B cell (primary cell): ENCODE measurements around the gene PGLYRP1. TPM values are rescaled to one million over a fixed set of nuclear protein-coding genes. Genes with fewer than 3 reads are reported as not detected.

Experiments used
- ATAC-seq: fragments of 200-7000 bp; cut with Tn5 transposase; one replicate; pipeline ENCODE4 v1.10.0; 2021; ENCODE audit warnings: low read depth, mild to moderate bottlenecking, moderate number of reproducible peaks, moderate library complexity
- CTCF ChIA-PET: fragments of 350-600 bp; sonication (Branson Sonifier 250); formaldehyde crosslinking; loops from one replicate; lab custom pipeline; 2021; ENCODE audit warnings: antibody characterized with exemption, inconsistent platforms; lab: Charles Lee
- POLR2A ChIA-PET: fragments of 350-600 bp; sonication (Branson Sonifier 250); formaldehyde crosslinking; loops from one replicate; lab custom pipeline; 2021; ENCODE audit warnings: antibody characterized with exemption; lab: Charles Lee
- DNase-seq: peaks from one replicate; pipeline ENCODE4 v3.0.0; 2013
- H2AFZ ChIP-seq: 2 replicates; pipeline ENCODE4 v1.6.1; 2012; ENCODE audit warnings: mild to moderate bottlenecking, low read depth, low read length; ENCODE audit not compliant: insufficient read depth, poor library complexity, severe bottlenecking
- H3K27ac ChIP-seq, 2 donors: 1 replicate in 1 of 2; 2 replicates in 1 of 2; pipeline ENCODE4 v1.5.1; 2012 to 2013; ENCODE audit warnings: low read length in 2 of 2, mild to moderate bottlenecking in 2 of 2, moderate library complexity in 1 of 2
- H3K27me3 ChIP-seq, 4 experiments: fragments of 200-600 bp in 1 of 4; sonication (generic) in 1 of 4; replicated peaks in 1 of 4; 1 replicate in 2 of 4; 2 replicates in 2 of 4; pipeline versions ENCODE4 v1.6.1 to v1.7.0; 2013 to 2016; ENCODE audit warnings: low read length in 3 of 4, mild to moderate bottlenecking in 2 of 4, mixed read lengths in 1 of 4, moderate library complexity in 1 of 4; ENCODE audit not compliant: insufficient read depth in 4 of 4, control insufficient read depth in 3 of 4; ENCODE audit errors: control extremely low read depth in 1 of 4
- H3K36me3 ChIP-seq, 2 experiments: replicated peaks in 1 of 2; 1 replicate in 1 of 2; 2 replicates in 1 of 2; pipeline versions ENCODE4 v1.6.1 to v1.7.1; 2013; ENCODE audit warnings: low read length in 1 of 2; ENCODE audit not compliant: insufficient read depth in 2 of 2, control insufficient read depth in 1 of 2; ENCODE audit errors: control extremely low read depth in 1 of 2, extremely low read depth in 1 of 2
- H3K4me1 ChIP-seq, 2 donors: fragments of 200-600 bp in 1 of 2; sonication (generic) in 1 of 2; 1 replicate in 1 of 2; 2 replicates in 1 of 2; pipeline versions ENCODE4 v1.5.1 to v1.6.1; 2013 to 2017; ENCODE audit warnings: low read length in 2 of 2; ENCODE audit not compliant: control insufficient read depth in 2 of 2, insufficient read depth in 2 of 2
- H3K4me2 ChIP-seq: replicated peaks from 2 replicates; pipeline ENCODE3; 2012; ENCODE audit warnings: mild to moderate bottlenecking, low read depth, low read length; ENCODE audit not compliant: poor library complexity, severe bottlenecking
- H3K4me3 ChIP-seq, 5 experiments: fragments of 200-600 bp in 1 of 5; sonication (generic) in 1 of 5; 1 replicate in 3 of 5; 2 replicates in 2 of 5; pipeline versions ENCODE4 v1.5.1 to v1.7.0; 2011 to 2016; ENCODE audit warnings: low read length in 4 of 5, mild to moderate bottlenecking in 4 of 5, low read depth in 2 of 5, control low read depth in 1 of 5, moderate library complexity in 1 of 5; ENCODE audit not compliant: insufficient read depth in 1 of 5; ENCODE audit errors: control extremely low read depth in 1 of 5, extremely low read depth in 1 of 5
- H3K79me2 ChIP-seq: fragments of 200-600 bp; sonication (generic); one replicate; pipeline ENCODE4 v1.6.0; 2016; ENCODE audit warnings: low read length; ENCODE audit not compliant: control insufficient read depth, insufficient read depth
- H3K9ac ChIP-seq: fragments of 200-600 bp; sonication (generic); 2 replicates; pipeline ENCODE4 v1.6.1; 2017; ENCODE audit warnings: mild to moderate bottlenecking, low read length, moderate library complexity
- H3K9me3 ChIP-seq, 3 donors: one replicate each; pipeline versions ENCODE4 v1.6.1 to v1.7.1; 2013; ENCODE audit warnings: low read length in 2 of 3; ENCODE audit not compliant: control insufficient read depth in 2 of 3, insufficient read depth in 1 of 3; ENCODE audit errors: control extremely low read depth in 1 of 3
- H4K20me1 ChIP-seq: 2 replicates; pipeline ENCODE4 v1.6.0; 2012; ENCODE audit warnings: mild to moderate bottlenecking, low read length; ENCODE audit not compliant: insufficient read depth, control insufficient read depth, poor library complexity, severe bottlenecking
- H3K27ac Mint-ChIP-seq: one replicate; pipeline ENCODE4 v1.8.0; 2021; ENCODE audit warnings: mixed read lengths
- H3K27me3 Mint-ChIP-seq: one replicate; pipeline ENCODE4 v1.8.0; 2021; ENCODE audit warnings: mixed read lengths
- H3K4me1 Mint-ChIP-seq: one replicate; pipeline ENCODE4 v1.8.0; 2021; ENCODE audit warnings: mixed read lengths
- H3K4me3 Mint-ChIP-seq: one replicate; pipeline ENCODE4 v1.8.0; 2021; ENCODE audit warnings: mixed read lengths
- H3K9me3 Mint-ChIP-seq: one replicate; pipeline ENCODE4 v1.8.0; 2022; ENCODE audit warnings: mixed read lengths; ENCODE audit not compliant: insufficient read depth
- EZH2 ChIP-seq: IDR thresholded peaks from 2 replicates; pipeline ENCODE4 v1.6.1; 2012; ENCODE audit warnings: borderline replicate concordance, low read depth, mild to moderate bottlenecking, moderate library complexity, low read length; ENCODE audit not compliant: insufficient read depth, poor library complexity, severe bottlenecking
- WGBS: methylation state at CpG from one replicate; pipeline ENCODE4 v1.1.5; 2013; ENCODE audit warnings: missing lambda C conversion rate; ENCODE audit not compliant: insufficient coverage; 5-methylcytosine and 5-hydroxymethylcytosine counted together
- intact Hi-C: fragments of 100-400 bp; cut with micrococcal nuclease; formaldehyde crosslinking; loops from one replicate; pipeline ENCODE4 v1.10.0; 2022
- polyA plus RNA-seq: library from polyadenylated mRNA; depleted of rRNA; stranded (reverse); fragments of >200 nt; gene quantifications from 2 replicates; pipeline ENCODE4 v1.2.3, GENCODE V29; 2012
- total RNA-seq, 2 donors: library from RNA; stranded (reverse); fragments of 120-200 nt in 1 of 2; gene quantifications; 1 replicate in 1 of 2; 2 replicates in 1 of 2; pipeline versions ENCODE4 v1.2.3 to v1.2.4, GENCODE V29; 2013 to 2022
- TF ChIP-seq, protein P1 (sequence below): fragments of 200-600 bp; IDR thresholded peaks from one replicate; pipeline ENCODE4 v1.8.0; 2022; ENCODE audit warnings: antibody characterized with exemption, mild to moderate bottlenecking

PGLYRP1 gene
- total and polyA plus RNA-seq, 2 donors (not counting 1 experiment from before 2014, with no cell fraction given), result not detected

DNA sequence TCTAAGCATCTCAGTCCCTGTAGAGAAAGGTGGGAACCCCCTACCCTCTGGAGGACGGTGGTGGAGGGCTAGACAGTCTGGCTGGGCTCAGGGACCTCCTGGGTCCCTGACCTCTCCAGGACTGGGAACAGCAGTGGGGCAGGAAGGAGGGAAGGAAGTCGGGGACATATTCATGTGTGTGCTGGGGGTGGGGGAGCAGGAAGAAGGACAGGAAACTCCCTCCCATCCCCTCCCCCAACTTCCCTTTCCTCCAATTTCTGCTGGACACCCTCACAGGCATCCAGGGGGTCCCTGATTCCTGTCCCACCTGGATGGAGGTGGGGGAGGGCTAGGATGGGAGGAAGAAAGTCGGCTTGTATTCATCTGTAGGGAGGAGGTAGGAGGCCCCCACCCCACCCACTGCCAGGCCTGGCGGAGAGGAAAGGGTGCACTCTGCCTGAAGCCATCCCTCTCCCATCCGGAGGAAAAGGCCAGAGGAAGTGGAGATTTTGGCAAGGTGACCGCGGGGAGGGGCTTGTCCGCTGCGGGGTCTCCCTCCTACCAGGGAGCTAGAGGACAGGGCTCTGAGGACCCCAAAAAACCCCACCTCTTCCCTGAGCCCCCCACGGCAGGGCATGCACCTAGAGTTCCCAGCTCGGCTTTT, 51.5 kb downstream of the PGLYRP1 start:
- POLR2A ChIA-PET, result no interaction called here
- H3K4me3 Mint-ChIP-seq, result peak overlapping the region; percentile 66
- no peaks in the 10 kb centered on the region for H4K20me1 ChIP-seq
- H3K4me1 ChIP-seq, result peaks cover 26 to 30% of the 10 kb centered on the region in 2 donors
- peak overlapping the region; percentile 60 for H3K4me2 ChIP-seq
- no peak overlapping the region for H2AFZ ChIP-seq
- DNase-seq (peak; percentile 30), ATAC-seq (no peak)
- intact Hi-C loops, result no loop called here
- 6% methylated on average over 6 of the region's 11 CpGs for WGBS
- peak overlapping the region; percentile 11 for H3K9ac ChIP-seq
- no peak overlapping the region for H3K4me3 ChIP-seq
- H3K9me3 ChIP-seq, result peaks cover 0 to 33% (median 3%) of the 10 kb centered on the region in 3 donors
- no peaks in the 10 kb centered on the region for H3K9me3 Mint-ChIP-seq
- H3K27ac ChIP-seq, result no peak overlapping the region
- CTCF ChIA-PET, result no interaction called here
- peaks cover 68% of the 10 kb centered on the region for H3K27me3 Mint-ChIP-seq
- no peaks in the 10 kb centered on the region for H3K79me2 ChIP-seq
- H3K36me3 ChIP-seq, result no peaks in the 10 kb centered on the region
- H3K27ac Mint-ChIP-seq, result no peak overlapping the region
- H3K4me1 Mint-ChIP-seq, result peaks cover 18% of the 10 kb centered on the region
- peaks cover 0 to 60% (median 37%) of the 10 kb centered on the region in 4 experiments for H3K27me3 ChIP-seq
- no peak for TF ChIP-seq EZH2
- TF ChIP-seq, protein P1, sequence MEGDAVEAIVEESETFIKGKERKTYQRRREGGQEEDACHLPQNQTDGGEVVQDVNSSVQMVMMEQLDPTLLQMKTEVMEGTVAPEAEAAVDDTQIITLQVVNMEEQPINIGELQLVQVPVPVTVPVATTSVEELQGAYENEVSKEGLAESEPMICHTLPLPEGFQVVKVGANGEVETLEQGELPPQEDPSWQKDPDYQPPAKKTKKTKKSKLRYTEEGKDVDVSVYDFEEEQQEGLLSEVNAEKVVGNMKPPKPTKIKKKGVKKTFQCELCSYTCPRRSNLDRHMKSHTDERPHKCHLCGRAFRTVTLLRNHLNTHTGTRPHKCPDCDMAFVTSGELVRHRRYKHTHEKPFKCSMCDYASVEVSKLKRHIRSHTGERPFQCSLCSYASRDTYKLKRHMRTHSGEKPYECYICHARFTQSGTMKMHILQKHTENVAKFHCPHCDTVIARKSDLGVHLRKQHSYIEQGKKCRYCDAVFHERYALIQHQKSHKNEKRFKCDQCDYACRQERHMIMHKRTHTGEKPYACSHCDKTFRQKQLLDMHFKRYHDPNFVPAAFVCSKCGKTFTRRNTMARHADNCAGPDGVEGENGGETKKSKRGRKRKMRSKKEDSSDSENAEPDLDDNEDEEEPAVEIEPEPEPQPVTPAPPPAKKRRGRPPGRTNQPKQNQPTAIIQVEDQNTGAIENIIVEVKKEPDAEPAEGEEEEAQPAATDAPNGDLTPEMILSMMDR, result no peak

DNA sequence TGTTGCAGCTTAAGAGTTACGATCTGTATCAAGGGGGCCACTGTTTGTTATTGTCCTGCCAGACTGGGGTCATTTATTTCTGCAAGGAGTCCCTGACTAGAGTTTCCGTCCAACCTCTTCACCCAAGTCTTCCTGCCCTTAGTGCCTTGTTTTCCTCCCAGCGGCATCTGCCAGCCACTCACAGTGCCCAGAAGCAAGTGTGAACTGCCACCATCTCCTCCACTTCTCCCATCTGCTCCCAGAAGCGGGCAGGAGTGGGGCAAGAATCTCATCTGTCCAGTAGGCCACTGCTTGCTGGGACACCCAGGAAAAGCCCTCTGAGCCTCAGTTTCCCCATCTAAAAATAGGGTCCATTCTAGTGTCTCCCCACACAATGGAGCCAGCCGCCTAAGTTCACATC, 53.2 kb downstream of the PGLYRP1 start:
- Histone ChIP-seq H3K79me2 (no peaks in the 10 kb centered on the region), H4K20me1 (no peaks in the 10 kb centered on the region), H3K4me1 (peaks cover 26 to 30% of the 10 kb centered on the region in 2 donors), H3K9ac (no peak overlapping the region), H3K4me3 (no peak overlapping the region), H3K36me3 (no peaks in the 10 kb centered on the region), H3K9me3 (peaks cover 0 to 30% (median 3%) of the 10 kb centered on the region in 3 donors), H3K4me2 (no peak overlapping the region), H3K27ac (no peak overlapping the region), H3K27me3 (peaks cover 0 to 45% (median 25%) of the 10 kb centered on the region in 4 experiments), H2AFZ (no peak overlapping the region)
- TF ChIP-seq, protein P1, result no peak
- TF ChIP-seq EZH2, result no peak
- no peak for DNase-seq
- Mint-ChIP-seq H3K27ac (peak overlapping the region; percentile 21), H3K4me3 (no peak overlapping the region), H3K4me1 (peaks cover 18% of the 10 kb centered on the region), H3K9me3 (no peaks in the 10 kb centered on the region), H3K27me3 (peaks cover 63% of the 10 kb centered on the region)
- no peak for ATAC-seq
- POLR2A ChIA-PET, result interaction anchor here (0.6 kb wide), 1 partner anchor 976 kb away, joined by 5 read pairs; no protein-coding TSS in a partner anchor
- CTCF ChIA-PET, result no interaction called here
- intact Hi-C loops, result no loop called here
- WGBS, result 63% methylated on average over 3 of the region's 5 CpGs
